Coronary artery (tissue), 2 donors: ENCODE results near the gene LENG1.

Experiments used
- DNase-seq: peaks from one replicate; pipeline ENCODE4 v3.0.0-alpha.2; 2017; ENCODE audit warnings: low spot score
- H3K27ac ChIP-seq, 2 donors: fragments of 200-600 bp; sonication (generic); one replicate each; pipeline ENCODE4 v1.5.1; 2016 to 2019
- H3K4me3 ChIP-seq: fragments of 200-600 bp; sonication (generic); 2 replicates; pipeline ENCODE4 v1.5.1; 2016; ENCODE audit warnings: mild to moderate bottlenecking, moderate library complexity
- TF ChIP-seq, protein P1 (sequence below): fragments of 200-600 bp; sonication (generic); IDR thresholded peaks from one replicate; pipeline ENCODE4 v1.5.1; 2019; ENCODE audit warnings: antibody characterized with exemption

The LENG1 gene

DNA sequence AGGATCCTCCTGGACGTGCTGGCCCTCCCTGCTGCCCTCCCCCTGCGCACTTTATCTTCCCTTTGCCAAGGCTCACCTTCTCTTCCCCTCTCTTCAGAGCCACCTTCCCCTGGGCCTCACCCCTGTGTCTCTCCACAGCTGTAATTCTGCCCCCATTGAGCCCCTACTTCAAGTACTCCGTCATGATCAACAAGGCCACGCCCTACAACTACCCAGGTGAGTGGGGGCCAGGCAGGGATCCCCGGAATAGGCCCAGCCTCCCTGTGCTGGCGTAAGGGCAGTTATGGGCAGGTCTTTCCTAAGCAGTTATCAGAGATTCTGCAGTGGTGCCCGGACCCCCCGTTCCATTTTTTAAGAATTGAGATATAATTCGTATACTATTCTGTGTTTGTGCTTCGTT is 53.7 kb downstream of the LENG1 start:
- Histone ChIP-seq H3K4me3 (no peak overlapping the region), H3K27ac (no peak overlapping the region)
- TF ChIP-seq, protein P1, sequence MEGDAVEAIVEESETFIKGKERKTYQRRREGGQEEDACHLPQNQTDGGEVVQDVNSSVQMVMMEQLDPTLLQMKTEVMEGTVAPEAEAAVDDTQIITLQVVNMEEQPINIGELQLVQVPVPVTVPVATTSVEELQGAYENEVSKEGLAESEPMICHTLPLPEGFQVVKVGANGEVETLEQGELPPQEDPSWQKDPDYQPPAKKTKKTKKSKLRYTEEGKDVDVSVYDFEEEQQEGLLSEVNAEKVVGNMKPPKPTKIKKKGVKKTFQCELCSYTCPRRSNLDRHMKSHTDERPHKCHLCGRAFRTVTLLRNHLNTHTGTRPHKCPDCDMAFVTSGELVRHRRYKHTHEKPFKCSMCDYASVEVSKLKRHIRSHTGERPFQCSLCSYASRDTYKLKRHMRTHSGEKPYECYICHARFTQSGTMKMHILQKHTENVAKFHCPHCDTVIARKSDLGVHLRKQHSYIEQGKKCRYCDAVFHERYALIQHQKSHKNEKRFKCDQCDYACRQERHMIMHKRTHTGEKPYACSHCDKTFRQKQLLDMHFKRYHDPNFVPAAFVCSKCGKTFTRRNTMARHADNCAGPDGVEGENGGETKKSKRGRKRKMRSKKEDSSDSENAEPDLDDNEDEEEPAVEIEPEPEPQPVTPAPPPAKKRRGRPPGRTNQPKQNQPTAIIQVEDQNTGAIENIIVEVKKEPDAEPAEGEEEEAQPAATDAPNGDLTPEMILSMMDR: no peak
- no peak for DNase-seq
